ENCODE data around the gene DCDC2.
"Not testable (repeated sequence)": the region's sequence is repeated elsewhere in the genome, so short reads cannot be mapped to it uniquely, and the experiment has no call there.

DCDC2 gene

DNA sequence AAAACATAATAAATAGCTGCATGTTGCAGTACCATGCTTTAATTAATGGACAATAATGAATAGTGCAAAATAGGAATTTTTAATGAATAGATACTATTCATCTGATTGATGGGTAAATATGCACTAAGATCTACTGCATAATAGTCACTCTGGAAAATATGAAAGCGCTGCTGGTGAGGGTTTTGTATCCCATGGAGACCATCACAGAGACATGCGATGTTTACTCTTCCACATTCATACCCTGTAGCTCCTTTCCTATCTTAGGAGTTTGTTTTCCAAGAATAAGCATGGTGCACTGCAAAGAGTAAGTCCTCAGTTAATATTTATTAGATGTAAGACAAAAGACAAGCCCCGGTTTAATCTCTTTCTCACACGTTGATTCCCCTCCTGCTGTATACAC, 150.4 kb downstream of the DCDC2 start:
- DNase-seq = no peak

- peak; percentile 21 for DNase-seq
Observed at GRCh38 chr6:24205020-24205492, 152.8 kb downstream of the DCDC2 start.

DNA sequence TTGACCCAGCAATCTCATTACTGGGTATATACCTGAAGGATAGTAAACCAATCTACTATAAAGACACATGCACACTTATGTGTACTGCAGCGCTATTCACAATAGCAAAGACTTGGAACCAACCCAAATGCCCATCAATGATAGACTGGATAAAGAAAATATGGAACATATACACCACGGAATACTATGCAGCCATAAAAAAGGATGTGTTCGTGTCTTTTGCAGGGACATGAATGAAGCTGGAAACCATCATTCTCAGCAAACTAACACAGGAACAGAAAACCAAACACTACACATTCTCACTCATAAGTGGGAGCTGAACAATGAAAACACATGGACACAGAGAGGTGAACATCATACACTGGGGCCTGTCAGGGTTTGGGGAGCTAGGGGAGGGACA, 153.7 kb downstream of the DCDC2 start:
- not testable (repeated sequence) for DNase-seq

DNA sequence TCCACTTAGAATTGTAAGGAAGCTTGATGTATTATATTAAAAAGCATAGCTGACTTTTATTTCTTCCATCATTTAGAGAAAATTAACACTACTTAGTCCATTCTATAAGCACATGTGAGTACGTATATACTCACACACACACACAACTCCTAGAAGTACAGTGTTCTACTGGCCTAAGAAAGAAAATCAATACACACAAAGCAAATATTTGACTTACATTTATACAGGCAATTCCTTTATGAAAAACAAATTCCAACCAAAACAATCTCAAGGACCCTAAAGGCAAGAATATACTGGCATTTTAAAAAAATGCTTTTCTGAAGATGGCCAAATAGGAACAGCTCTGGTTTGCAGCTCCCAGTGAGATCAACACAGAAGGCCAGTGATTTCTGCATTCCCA, 160.0 kb downstream of the DCDC2 start:
- DNase-seq = no peak

DNA sequence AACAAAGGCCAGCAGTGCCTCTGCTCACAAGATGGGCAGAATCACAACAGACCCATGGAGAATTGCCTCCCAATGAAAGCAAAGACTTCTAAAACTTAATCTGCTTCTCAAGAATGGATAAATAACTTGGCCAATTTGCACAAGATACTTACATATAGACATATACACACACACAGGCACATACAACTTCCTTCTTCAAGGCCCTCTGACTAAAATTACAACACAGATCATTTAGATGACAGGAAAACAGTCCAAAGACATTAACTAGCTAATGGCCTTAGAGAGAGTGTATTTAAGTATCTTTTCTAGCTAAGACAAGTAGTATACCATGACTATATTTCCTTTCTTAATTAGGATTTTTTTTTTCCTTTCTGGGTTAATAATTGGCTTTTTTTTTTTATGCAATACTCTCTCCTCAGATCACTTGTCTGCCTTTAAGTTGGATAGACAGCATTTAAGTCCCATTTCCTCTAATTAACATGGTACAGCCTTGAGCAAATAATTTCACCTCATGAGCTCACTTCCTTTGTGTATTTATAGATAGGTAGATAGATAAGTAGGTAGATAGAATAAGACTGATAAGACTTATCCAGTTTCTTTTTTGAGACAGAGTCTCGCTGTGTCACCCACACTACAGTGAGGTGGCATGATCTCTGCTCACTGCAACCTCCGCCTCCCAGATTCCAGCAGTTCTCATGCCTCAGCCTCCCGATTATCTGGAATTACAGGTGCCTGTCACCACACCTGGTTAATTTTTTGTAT, 161.8 kb downstream of the DCDC2 start:
- DNase-seq = no peak

DNA sequence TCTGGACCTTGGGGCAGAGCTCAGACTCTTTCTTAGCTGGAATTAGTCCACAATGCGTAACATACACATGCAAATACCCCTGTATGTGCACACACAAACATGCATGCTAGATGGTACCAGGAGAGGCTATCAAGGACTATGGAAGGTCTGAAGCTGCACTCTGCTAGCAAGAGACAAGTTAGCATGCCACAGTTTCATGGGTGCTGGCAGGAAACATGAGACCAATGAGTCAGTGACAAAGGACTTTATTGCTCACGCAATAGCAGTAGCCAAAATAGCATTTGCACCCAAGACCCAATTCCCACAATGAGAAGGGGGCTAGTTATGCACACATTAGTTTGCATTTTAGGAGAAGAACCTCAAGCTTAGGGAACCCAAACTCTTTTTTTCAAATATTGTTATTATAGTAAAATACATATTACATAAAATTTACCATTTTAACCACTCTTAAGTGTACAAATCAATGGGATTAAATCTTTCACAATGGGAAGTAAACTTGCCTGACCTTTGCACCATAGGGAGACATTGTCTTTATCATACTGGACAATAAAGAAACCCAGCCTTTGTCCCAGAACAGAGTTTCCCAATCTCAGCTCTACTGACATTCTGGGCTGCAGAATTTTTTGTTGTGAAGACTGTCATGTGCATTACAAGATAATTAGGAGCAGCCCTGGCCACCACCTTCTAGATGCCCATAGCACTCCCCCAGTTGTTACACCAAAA, 162.7 kb downstream of the DCDC2 start:
- DNase-seq = no peak

GRCh38 chr6:24193364-24193763, 164.5 kb downstream of the DCDC2 start:
- no peak for DNase-seq

GRCh38 chr6:24191346-24191745, 166.5 kb downstream of the DCDC2 start:
- DNase-seq = no peak

- DNase-seq = no peak
Observed at GRCh38 chr6:24188578-24189080, 169.2 kb downstream of the DCDC2 start.

DNA sequence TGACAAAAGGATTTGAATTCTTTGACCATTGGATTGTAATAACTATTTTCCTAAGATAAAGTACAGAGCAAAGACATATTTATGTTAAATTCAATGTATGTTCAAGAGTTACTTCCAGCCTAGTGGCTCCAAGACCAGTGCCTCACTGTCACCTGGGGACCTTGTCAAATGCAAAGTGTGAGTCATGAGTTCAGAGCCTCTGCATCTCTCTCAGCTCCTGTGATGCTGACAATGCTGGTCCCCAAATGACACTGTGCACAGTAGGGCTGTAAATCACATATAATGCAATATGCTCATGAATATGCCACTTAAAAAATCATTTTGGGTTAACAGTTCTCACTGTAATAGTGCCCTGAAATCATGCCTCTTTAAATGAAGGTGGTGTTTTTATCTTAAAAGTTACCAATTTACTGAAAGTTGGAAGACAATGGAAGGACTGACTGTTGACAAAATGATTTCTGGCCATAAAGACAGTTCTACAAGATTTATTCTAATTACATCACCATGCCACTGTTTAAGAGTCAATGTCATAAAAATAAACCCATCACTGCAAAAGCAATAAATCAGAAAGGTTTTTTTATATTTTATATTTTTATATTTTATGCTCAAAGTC, 169.8 kb downstream of the DCDC2 start:
- DNase-seq = no peak

- DNase-seq = no peak
Observed at GRCh38 chr6:24186349-24186748, 171.5 kb downstream of the DCDC2 start.

DNA sequence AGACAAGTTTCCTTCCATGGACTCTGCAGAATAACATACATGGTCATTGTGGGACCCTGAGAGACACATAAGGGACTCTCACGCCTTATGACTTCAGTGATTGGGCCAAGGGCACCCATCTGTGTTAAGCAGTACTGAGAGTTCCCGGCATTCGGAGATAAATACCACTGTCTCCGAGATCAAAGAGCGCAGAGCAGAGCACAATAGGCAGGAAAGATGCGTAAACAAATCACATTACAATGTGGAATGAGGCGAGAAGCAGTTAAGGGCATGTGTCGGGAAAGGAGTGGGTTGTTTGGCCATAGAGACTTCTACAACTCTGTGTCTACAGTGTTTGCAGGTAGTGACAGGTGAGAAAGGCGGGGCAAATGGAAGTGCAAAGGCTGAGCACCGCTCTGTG, 174.3 kb downstream of the DCDC2 start:
- no peak for DNase-seq

- no peak for DNase-seq
Observed at GRCh38 chr6:24157886-24158285, 200.0 kb downstream of the DCDC2 start.

DNA sequence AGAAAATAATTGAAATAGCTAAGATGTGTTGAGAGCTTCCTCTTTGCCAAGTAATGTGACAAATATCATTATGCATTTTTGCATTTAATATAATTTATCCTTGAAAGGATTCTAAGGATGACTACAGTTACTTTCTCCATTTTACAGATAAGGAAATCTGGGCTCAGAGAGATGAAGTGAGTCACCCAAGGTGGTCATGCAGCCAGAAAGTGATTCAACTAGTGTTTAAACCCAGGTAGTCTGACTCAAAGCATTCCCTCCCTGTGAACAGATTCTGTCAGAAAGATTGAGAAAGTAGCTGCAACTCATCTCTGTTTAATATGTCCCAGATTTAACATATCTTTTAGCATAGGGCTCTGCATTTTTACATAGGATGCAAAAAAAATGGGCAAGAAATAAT, 203.7 kb downstream of the DCDC2 start:
- DNase-seq = no peak

DNA sequence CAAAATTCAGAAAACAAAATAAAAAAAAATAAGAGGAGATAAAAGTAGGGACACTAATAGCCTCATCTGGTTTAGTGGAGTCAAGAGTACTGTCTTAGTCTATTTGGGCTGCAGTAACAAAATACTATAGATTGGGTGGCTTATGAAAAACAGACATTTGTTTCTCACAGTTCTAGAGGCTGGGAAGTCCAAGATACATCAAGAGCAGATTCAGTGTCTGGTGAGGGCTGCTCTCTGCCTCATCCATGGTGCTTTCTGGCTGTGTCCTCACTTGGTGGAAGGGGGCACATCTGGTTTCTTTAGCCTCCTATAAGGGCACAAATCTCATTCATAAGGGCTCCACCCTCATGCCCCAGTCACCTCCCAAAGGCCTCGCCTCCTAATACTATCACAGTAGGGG, 205.8 kb downstream of the DCDC2 start:
- DNase-seq = no peak

DNA sequence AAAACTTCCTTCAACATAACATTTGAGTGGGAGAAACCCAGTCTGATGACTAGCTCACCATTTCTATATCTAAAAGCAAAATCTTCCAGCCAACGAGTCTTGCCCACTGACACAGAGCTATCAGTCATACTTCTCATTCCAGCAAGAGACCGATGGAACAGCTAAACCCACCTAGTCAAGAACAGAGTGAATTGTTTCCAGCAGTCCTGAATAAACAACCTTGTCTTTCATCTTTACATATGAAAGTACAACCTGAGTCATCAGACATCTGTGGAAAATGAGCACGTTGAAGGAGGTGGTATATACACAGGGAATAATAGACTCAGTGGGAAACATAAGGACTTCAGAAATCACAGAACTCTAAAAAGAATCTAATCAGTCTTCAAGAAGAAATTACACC, 208.0 kb downstream of the DCDC2 start:
- DNase-seq = no peak

DNA sequence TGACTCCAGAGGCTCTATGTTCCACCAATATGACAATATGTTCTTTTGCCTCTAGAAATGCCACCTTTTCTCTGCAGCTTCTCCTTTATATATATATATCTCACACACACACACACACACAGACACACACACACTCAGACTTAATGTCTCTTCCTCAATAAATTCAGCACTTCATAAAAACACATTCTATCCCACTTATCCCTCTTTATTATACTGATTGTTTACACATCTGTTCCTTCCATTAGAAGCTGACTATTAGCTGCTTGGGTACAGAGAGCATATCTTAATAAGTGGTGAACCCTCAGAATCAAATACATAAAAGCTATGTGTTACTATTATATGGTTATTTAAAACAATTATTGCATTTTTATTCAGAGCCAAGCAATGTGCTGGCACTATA, 208.6 kb downstream of the DCDC2 start:
- DNase-seq = no peak

GRCh38 chr6:24148684-24149083, 209.2 kb downstream of the DCDC2 start:
- DNase-seq = no peak

DNA sequence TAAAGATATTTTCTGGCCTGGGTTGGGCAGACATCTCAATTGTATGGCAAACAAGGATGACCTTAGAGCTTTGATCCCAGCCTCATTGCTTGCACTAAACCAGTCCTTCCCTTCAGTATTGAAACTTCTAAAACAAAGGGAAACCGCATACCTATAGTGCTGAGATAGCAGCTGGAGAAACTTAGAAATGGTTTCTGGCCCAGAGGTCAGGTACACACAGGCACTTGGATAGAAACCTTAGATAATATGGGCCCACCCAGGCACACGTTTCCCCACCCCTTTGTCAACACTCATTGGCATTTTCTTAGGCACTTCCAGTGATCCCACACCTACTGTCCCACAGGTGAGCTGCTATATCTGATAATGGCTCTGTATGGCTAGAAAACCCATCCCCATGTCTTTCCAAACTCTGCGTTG, 209.7 kb downstream of the DCDC2 start:
- no peak for DNase-seq

DNA sequence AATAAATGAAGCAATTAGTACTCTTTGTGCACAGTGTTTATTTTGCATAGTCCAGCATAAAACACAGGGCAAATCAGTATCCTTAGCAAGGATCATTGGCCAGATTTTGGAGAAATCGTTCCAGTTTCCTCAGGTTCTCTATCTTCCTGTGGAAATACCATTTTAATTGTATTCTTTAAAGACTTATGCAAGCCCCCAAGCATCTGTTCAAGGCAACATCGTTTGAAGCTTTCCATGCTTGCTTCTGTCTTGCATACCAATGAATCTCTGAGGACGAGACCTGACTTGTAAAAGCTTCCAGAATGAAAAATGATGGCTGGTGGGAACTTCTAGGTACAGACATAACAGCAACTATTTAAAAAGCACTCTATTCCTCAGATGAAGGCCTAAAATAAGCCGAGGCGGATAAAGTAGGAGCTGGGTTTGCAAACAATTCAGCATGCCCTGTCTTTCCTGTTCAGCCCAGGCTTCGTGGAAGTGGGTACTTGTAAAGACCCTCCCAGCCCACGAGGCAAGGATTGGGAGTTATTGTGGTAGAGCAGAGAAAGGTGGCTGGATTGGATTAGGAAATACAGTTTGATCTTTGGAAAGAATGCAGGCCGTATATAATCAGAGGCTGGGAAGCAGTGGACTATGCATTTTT, 210.2 kb downstream of the DCDC2 start:
- DNase-seq = no peak

- no peak for DNase-seq
Observed at GRCh38 chr6:24146871-24147270, 211.0 kb downstream of the DCDC2 start.

- no peak for DNase-seq
Observed at GRCh38 chr6:24145690-24146131, 212.1 kb downstream of the DCDC2 start.

- DNase-seq = not testable (repeated sequence)
Observed at GRCh38 chr6:24142733-24143132, 215.1 kb downstream of the DCDC2 start.

All from CD4-positive, alpha-beta T cell treated with Interleukin-17A for 1 hour (primary cell).